ENCODE results near the gene IL6R. TPM values are rescaled to one million over a fixed set of nuclear protein-coding genes. Genes with fewer than 3 reads are reported as not detected.

The IL6R gene
- total and polyA plus RNA-seq, 3 experiments from 2014 or later: 2.8 to 12.8 (median 3.8) TPM

- Histone ChIP-seq H3K36me3 (ENCODE audit: insufficient read depth, low read length) (no peaks in the 10 kb centered on the region), H3K27ac (ENCODE audit: low read depth, low read length) (no peak overlapping the region), H3K9me3 (ENCODE audit: low read length) (no peaks in the 10 kb centered on the region), H3K27me3 (ENCODE audit: insufficient read depth, low read length, poor library complexity, severe bottlenecking) (no peaks in the 10 kb centered on the region), H3K4me3 (ENCODE audit: low read length) (no peak overlapping the region), H3K4me1 (ENCODE audit: insufficient read depth, low read length) (peaks cover 62% of the 10 kb centered on the region)
- no peaks in the 10 kb centered on the region for H3K9me3 Mint-ChIP-seq
- no peaks in the 10 kb centered on the region for H3K27me3 Mint-ChIP-seq
- H3K4me3 Mint-ChIP-seq: peak overlapping the region in 3 of 7 donors; percentile 0 to 42 (median 4)
- CTCF ChIA-PET: no interaction called here
- H3K27ac Mint-ChIP-seq: peak overlapping the region in 6 of 8 donors; percentile 4 to 84 (median 59)
- peaks cover 43 to 62% (median 53%) of the 10 kb centered on the region in 3 donors for H3K4me1 Mint-ChIP-seq
- POLR2A ChIA-PET: no interaction called here
- no peak for DNase-seq
- H3K36me3 Mint-ChIP-seq: no peaks in the 10 kb centered on the region
Observed at GRCh38 chr1:154466206-154466605, 61.1 kb downstream of the IL6R start.

GRCh38 chr1:154466921-154467417 lies 61.8 kb downstream of the IL6R start:
- H3K27ac Mint-ChIP-seq: peak overlapping the region in 7 of 8 donors; percentile 32 to 88 (median 75)
- peaks cover 40 to 58% (median 51%) of the 10 kb centered on the region in 3 donors for H3K4me1 Mint-ChIP-seq
- POLR2A ChIA-PET: no interaction called here

GRCh38 chr1:154467434-154468102 lies 62.4 kb downstream of the IL6R start:
- Mint-ChIP-seq H3K4me3 (peak overlapping the region in 2 of 7 donors; percentile 38 to 59), H3K4me1 (peaks cover 38 to 54% (median 48%) of the 10 kb centered on the region in 3 donors), H3K9me3 (no peaks in the 10 kb centered on the region), H3K27me3 (peaks cover 0 to 4% of the 10 kb centered on the region in 2 donors), H3K36me3 (no peaks in the 10 kb centered on the region), H3K27ac (peak overlapping the region; percentile 38 to 88 (median 70))
- POLR2A ChIA-PET: no interaction called here
- no peak for DNase-seq
- no peak overlapping the region for H3K4me3 ChIP-seq (ENCODE audit: low read length)
- no peaks in the 10 kb centered on the region for H3K36me3 ChIP-seq (ENCODE audit: insufficient read depth, low read length)
- CTCF ChIA-PET: interaction anchor here (0.7 to 1.5 kb wide), 3 partner anchors 12 to 79 kb away, joined by 4 read pairs; no protein-coding TSS in a partner anchor
- peaks cover 51% of the 10 kb centered on the region for H3K4me1 ChIP-seq (ENCODE audit: insufficient read depth, low read length)
- no peak overlapping the region for H3K27ac ChIP-seq (ENCODE audit: low read depth, low read length)
- no peaks in the 10 kb centered on the region for H3K27me3 ChIP-seq (ENCODE audit: insufficient read depth, low read length, poor library complexity, severe bottlenecking)
- no peaks in the 10 kb centered on the region for H3K9me3 ChIP-seq (ENCODE audit: low read length)

More at GRCh38 chr1:154466921-154467417, 61.8 kb downstream of the IL6R start:
- Histone ChIP-seq H3K36me3 (ENCODE audit: insufficient read depth, low read length) (no peaks in the 10 kb centered on the region), H3K4me1 (ENCODE audit: insufficient read depth, low read length) (peaks cover 57% of the 10 kb centered on the region), H3K27me3 (ENCODE audit: insufficient read depth, low read length, poor library complexity, severe bottlenecking) (no peaks in the 10 kb centered on the region), H3K4me3 (ENCODE audit: low read length) (no peak overlapping the region), H3K27ac (ENCODE audit: low read depth, low read length) (no peak overlapping the region), H3K9me3 (ENCODE audit: low read length) (no peaks in the 10 kb centered on the region)
- Mint-ChIP-seq H3K27me3 (peaks cover 0 to 3% of the 10 kb centered on the region in 2 donors), H3K4me3 (peak overlapping the region in 1 of 7 donors; percentile 59), H3K36me3 (no peaks in the 10 kb centered on the region), H3K9me3 (no peaks in the 10 kb centered on the region)
- CTCF ChIA-PET: interaction anchor here (1.4 to 1.5 kb wide), 2 partner anchors 13 to 80 kb away, joined by 4 read pairs; no protein-coding TSS in a partner anchor
- DNase-seq: no peak

GRCh38 chr1:154468535-154469250 lies 63.5 kb downstream of the IL6R start:
- H3K36me3 ChIP-seq (ENCODE audit: insufficient read depth, low read length): no peaks in the 10 kb centered on the region
- no peaks in the 10 kb centered on the region for H3K36me3 Mint-ChIP-seq
- peaks cover 41% of the 10 kb centered on the region for H3K4me1 ChIP-seq (ENCODE audit: insufficient read depth, low read length)

GRCh38 chr1:154469844-154470560 lies 64.9 kb downstream of the IL6R start:
- H3K4me1 Mint-ChIP-seq: peaks cover 22 to 35% (median 29%) of the 10 kb centered on the region in 3 donors
- POLR2A ChIA-PET: no interaction called here
- CTCF ChIA-PET: interaction anchor here (2.5 kb wide), 1 partner anchor 9 kb away, joined by 8 read pairs; no protein-coding TSS in a partner anchor
- DNase-seq: no peak
- Histone ChIP-seq H3K27ac (ENCODE audit: low read depth, low read length) (no peak overlapping the region), H3K4me3 (ENCODE audit: low read length) (no peak overlapping the region), H3K36me3 (ENCODE audit: insufficient read depth, low read length) (no peaks in the 10 kb centered on the region), H3K4me1 (ENCODE audit: insufficient read depth, low read length) (peaks cover 28% of the 10 kb centered on the region), H3K9me3 (ENCODE audit: low read length) (no peaks in the 10 kb centered on the region), H3K27me3 (ENCODE audit: insufficient read depth, low read length, poor library complexity, severe bottlenecking) (no peaks in the 10 kb centered on the region)
- H3K36me3 Mint-ChIP-seq: no peaks in the 10 kb centered on the region
- no peak overlapping the region for H3K4me3 Mint-ChIP-seq
- H3K9me3 Mint-ChIP-seq: no peaks in the 10 kb centered on the region
- H3K27ac Mint-ChIP-seq: no peak overlapping the region
- peaks cover 0 to 6% of the 10 kb centered on the region in 2 donors for H3K27me3 Mint-ChIP-seq

More at GRCh38 chr1:154468535-154469250, 63.5 kb downstream of the IL6R start:
- POLR2A ChIA-PET: no interaction called here
- peak overlapping the region in 3 of 8 donors; percentile 59 to 88 (median 82) for H3K27ac Mint-ChIP-seq
- Histone ChIP-seq H3K9me3 (ENCODE audit: low read length) (no peaks in the 10 kb centered on the region), H3K27ac (ENCODE audit: low read depth, low read length) (no peak overlapping the region), H3K27me3 (ENCODE audit: insufficient read depth, low read length, poor library complexity, severe bottlenecking) (no peaks in the 10 kb centered on the region), H3K4me3 (ENCODE audit: low read length) (no peak overlapping the region)
- H3K9me3 Mint-ChIP-seq: no peaks in the 10 kb centered on the region
- CTCF ChIA-PET: interaction anchor here (1.5 kb wide), 1 partner anchor 78 kb away, joined by 4 read pairs; no protein-coding TSS in a partner anchor
- H3K4me1 Mint-ChIP-seq: peaks cover 30 to 44% (median 39%) of the 10 kb centered on the region in 3 donors
- H3K27me3 Mint-ChIP-seq: peaks cover 0 to 4% of the 10 kb centered on the region in 2 donors
- H3K4me3 Mint-ChIP-seq: no peak overlapping the region
- no peak for DNase-seq

GRCh38 chr1:154471304-154471703 lies 66.2 kb downstream of the IL6R start:
- H3K4me3 Mint-ChIP-seq: no peak overlapping the region
- no peaks in the 10 kb centered on the region for H3K36me3 Mint-ChIP-seq
- H3K36me3 ChIP-seq (ENCODE audit: insufficient read depth, low read length): no peaks in the 10 kb centered on the region
- no peak overlapping the region for H3K4me3 ChIP-seq (ENCODE audit: low read length)
- H3K27me3 ChIP-seq (ENCODE audit: insufficient read depth, low read length, poor library complexity, severe bottlenecking): no peaks in the 10 kb centered on the region
- H3K4me1 Mint-ChIP-seq: peaks cover 12 to 22% (median 19%) of the 10 kb centered on the region in 3 donors
- POLR2A ChIA-PET: no interaction called here
- H3K27me3 Mint-ChIP-seq: peaks cover 0 to 6% of the 10 kb centered on the region in 2 donors
- CTCF ChIA-PET: interaction anchor here (2.5 kb wide), 1 partner anchor 8 kb away, joined by 8 read pairs; no protein-coding TSS in a partner anchor
- DNase-seq: no peak
- H3K9me3 ChIP-seq (ENCODE audit: low read length): no peaks in the 10 kb centered on the region
- H3K9me3 Mint-ChIP-seq: no peaks in the 10 kb centered on the region
- peak overlapping the region in 1 of 8 donors; percentile 54 for H3K27ac Mint-ChIP-seq
- H3K4me1 ChIP-seq (ENCODE audit: insufficient read depth, low read length): peaks cover 15% of the 10 kb centered on the region
- H3K27ac ChIP-seq (ENCODE audit: low read depth, low read length): no peak overlapping the region

- no peak for DNase-seq
- H3K27me3 Mint-ChIP-seq: peaks cover 0 to 6% of the 10 kb centered on the region in 2 donors
- H3K4me1 Mint-ChIP-seq: peaks cover 2 to 6% (median 3%) of the 10 kb centered on the region in 3 donors
- H3K36me3 Mint-ChIP-seq: no peaks in the 10 kb centered on the region
- no peak overlapping the region for H3K27ac Mint-ChIP-seq
- Histone ChIP-seq H3K27ac (ENCODE audit: low read depth, low read length) (no peak overlapping the region), H3K27me3 (ENCODE audit: insufficient read depth, low read length, poor library complexity, severe bottlenecking) (no peaks in the 10 kb centered on the region), H3K36me3 (ENCODE audit: insufficient read depth, low read length) (no peaks in the 10 kb centered on the region), H3K4me1 (ENCODE audit: insufficient read depth, low read length) (peaks cover 8% of the 10 kb centered on the region), H3K4me3 (ENCODE audit: low read length) (no peak overlapping the region), H3K9me3 (ENCODE audit: low read length) (no peaks in the 10 kb centered on the region)
- no peaks in the 10 kb centered on the region for H3K9me3 Mint-ChIP-seq
- ChIA-PET CTCF (interaction anchor here (1.5 kb wide), 1 partner anchor 72 kb away, joined by 4 read pairs; no protein-coding TSS in a partner anchor), POLR2A (no interaction called here)
- no peak overlapping the region for H3K4me3 Mint-ChIP-seq
Observed at GRCh38 chr1:154474802-154475201, 69.7 kb downstream of the IL6R start.

All from CD8-positive, alpha-beta memory T cell (primary cell).